ENCODE results near the gene TGFBR3.

Gene TGFBR3

GRCh38 chr1:91733108-91733710 lies 152.7 kb downstream of the TGFBR3 start:
- Histone ChIP-seq H3K27ac (ENCODE audit: low read depth, low read length) (no peak overlapping the region), H3K36me3 (ENCODE audit: low read length) (no peaks in the 10 kb centered on the region)

GRCh38 chr1:91732291-91733107 lies 153.5 kb downstream of the TGFBR3 start:
- H3K79me2 ChIP-seq (ENCODE audit: insufficient read depth, low read length) = no peaks in the 10 kb centered on the region
- no peak overlapping the region for H2AFZ ChIP-seq (ENCODE audit: low read depth, low read length, severe bottlenecking)
- H3K9ac ChIP-seq (ENCODE audit: low read length) = no peak overlapping the region
- no peaks in the 10 kb centered on the region for H3K27me3 ChIP-seq (ENCODE audit: low read length)
- TF ChIP-seq EZH2phosphoT487 (conservative IDR thresholded peaks at IDR 0.05; ENCODE audit: low read length) (no peak), CTCF (IDR thresholded peaks at IDR 0.05; ENCODE audit: insufficient read depth, low read length, poor library complexity, severe bottlenecking) (no peak)
- H3F3A ChIP-seq (ENCODE audit: insufficient read depth) = no peaks in the 10 kb centered on the region
- H3K4me3 ChIP-seq (ENCODE audit: insufficient read depth, low read length, poor library complexity, severe bottlenecking) = no peak overlapping the region
- H3K9me2 ChIP-seq (replicated peaks; ENCODE audit: insufficient read depth, low read length) = no peaks in the 10 kb centered on the region
- no peak overlapping the region for H3K27ac ChIP-seq (ENCODE audit: low read depth, low read length)
- no peaks in the 10 kb centered on the region for H3K36me3 ChIP-seq (ENCODE audit: low read length)
- no peaks in the 10 kb centered on the region for H4K20me1 ChIP-seq (ENCODE audit: low read depth, low read length)
- H3K9me3 ChIP-seq (ENCODE audit: insufficient read depth, low read length) = no peaks in the 10 kb centered on the region
- no peak overlapping the region for H3K4me2 ChIP-seq (ENCODE audit: low read depth, low read length, poor library complexity, severe bottlenecking)

More at GRCh38 chr1:91733108-91733710, 152.7 kb downstream of the TGFBR3 start:
- TF ChIP-seq CTCF (IDR thresholded peaks at IDR 0.05; ENCODE audit: insufficient read depth, low read length, poor library complexity, severe bottlenecking) = no peak
- no peak for TF ChIP-seq EZH2phosphoT487 (conservative IDR thresholded peaks at IDR 0.05; ENCODE audit: low read length)
- Histone ChIP-seq H3K9me3 (ENCODE audit: insufficient read depth, low read length) (no peaks in the 10 kb centered on the region), H3F3A (ENCODE audit: insufficient read depth) (no peaks in the 10 kb centered on the region), H3K9ac (ENCODE audit: low read length) (no peak overlapping the region), H2AFZ (ENCODE audit: low read depth, low read length, severe bottlenecking) (no peak overlapping the region), H3K79me2 (ENCODE audit: insufficient read depth, low read length) (no peaks in the 10 kb centered on the region), H3K9me2 (replicated peaks; ENCODE audit: insufficient read depth, low read length) (no peaks in the 10 kb centered on the region), H3K4me3 (ENCODE audit: insufficient read depth, low read length, poor library complexity, severe bottlenecking) (no peak overlapping the region), H3K4me2 (ENCODE audit: low read depth, low read length, poor library complexity, severe bottlenecking) (no peak overlapping the region), H4K20me1 (ENCODE audit: low read depth, low read length) (no peaks in the 10 kb centered on the region), H3K27me3 (ENCODE audit: low read length) (no peaks in the 10 kb centered on the region)

GRCh38 chr1:91731815-91732214 lies 154.1 kb downstream of the TGFBR3 start:
- Histone ChIP-seq H3K9me3 (ENCODE audit: insufficient read depth, low read length) (no peaks in the 10 kb centered on the region), H3K79me2 (ENCODE audit: insufficient read depth, low read length) (no peaks in the 10 kb centered on the region), H3K9me2 (replicated peaks; ENCODE audit: insufficient read depth, low read length) (no peaks in the 10 kb centered on the region), H3F3A (ENCODE audit: insufficient read depth) (no peaks in the 10 kb centered on the region), H4K20me1 (ENCODE audit: low read depth, low read length) (no peaks in the 10 kb centered on the region), H3K4me3 (ENCODE audit: insufficient read depth, low read length, poor library complexity, severe bottlenecking) (no peak overlapping the region), H3K27me3 (ENCODE audit: low read length) (no peaks in the 10 kb centered on the region), H2AFZ (ENCODE audit: low read depth, low read length, severe bottlenecking) (no peak overlapping the region), H3K4me2 (ENCODE audit: low read depth, low read length, poor library complexity, severe bottlenecking) (no peak overlapping the region), H3K9ac (ENCODE audit: low read length) (no peak overlapping the region), H3K27ac (ENCODE audit: low read depth, low read length) (no peak overlapping the region), H3K36me3 (ENCODE audit: low read length) (no peaks in the 10 kb centered on the region)
- TF ChIP-seq CTCF (IDR thresholded peaks at IDR 0.05; ENCODE audit: insufficient read depth, low read length, poor library complexity, severe bottlenecking) (no peak), EZH2phosphoT487 (conservative IDR thresholded peaks at IDR 0.05; ENCODE audit: low read length) (no peak)
